Thyroid gland (tissue), 4 donors: ENCODE data around the gene CREBL2. TPM values are rescaled to one million over a fixed set of nuclear protein-coding genes. Genes with fewer than 3 reads are reported as not detected.
"Not testable (repeated sequence)": the region's sequence is repeated elsewhere in the genome, so short reads cannot be mapped to it uniquely, and the experiment has no call there.

Experiments used
- DNase-seq, 2 donors: peaks; one replicate each; pipeline ENCODE4 v3.0.0-alpha.2; 2019
- H3K27ac ChIP-seq, 3 donors: fragments of 200-600 bp; sonication (generic); 1 replicate in 2 of 3; 2 replicates in 1 of 3; pipeline ENCODE4 v1.5.1; 2016 to 2019; ENCODE audit warnings: mild to moderate bottlenecking in 1 of 3, moderate library complexity in 1 of 3
- H3K27me3 ChIP-seq: fragments of 200-600 bp; sonication (generic); one replicate; pipeline ENCODE4 v1.5.1; 2019
- H3K36me3 ChIP-seq, 2 donors: fragments of 200-600 bp; sonication (generic); one replicate each; pipeline ENCODE4 v1.5.1; 2016 to 2019
- H3K4me1 ChIP-seq, 2 donors: fragments of 200-600 bp; sonication (generic); one replicate each; pipeline ENCODE4 v1.5.1; 2017 to 2019
- H3K4me3 ChIP-seq, 3 donors: fragments of 200-600 bp; sonication (generic); replicated peaks in 1 of 3; 1 replicate in 2 of 3; 2 replicates in 1 of 3; pipeline ENCODE4 v1.5.1; 2016; ENCODE audit warnings: mild to moderate bottlenecking in 1 of 3
- H3K9me3 ChIP-seq: fragments of 200-600 bp; sonication (generic); one replicate; pipeline ENCODE4 v1.5.1; 2017
- CTCF ChIP-seq, 6 experiments: fragments of 200-600 bp in 3 of 6; fragments of 450-650 bp in 3 of 6; sonication (generic) in 3 of 6; IDR thresholded peaks; one replicate each; pipeline ENCODE4 v1.5.1; 2016 to 2019; ENCODE audit warnings: antibody characterized with exemption in 6 of 6, mild to moderate bottlenecking in 2 of 6, inconsistent platforms in 1 of 6, moderate library complexity in 1 of 6
- POLR2A ChIP-seq, 2 donors: fragments of 450-650 bp; IDR thresholded peaks; one replicate each; pipeline ENCODE4 v1.6.1; 2017; ENCODE audit warnings: antibody characterized with exemption in 2 of 2, mild to moderate bottlenecking in 2 of 2, moderate library complexity in 1 of 2
- WGBS, 2 donors: methylation state at CpG; one replicate each; pipeline ENCODE4 v1.1.5; 2017; 5-methylcytosine and 5-hydroxymethylcytosine counted together
- intact Hi-C: fragments of 100-400 bp; cut with DNase I; formaldehyde crosslinking; loops from one replicate; pipeline ENCODE4 v1.15.1; 2023
- total RNA-seq, 4 donors: library from RNA; depleted of rRNA; stranded (reverse); fragments of >200 nt; gene quantifications; one replicate each; pipeline ENCODE4 v1.2.3, GENCODE V29; 2016

Gene CREBL2
- total RNA-seq, 4 donors from 2014 or later, result 67.8 to 84.3 (median 74.0) TPM

GRCh38 chr12:12564911-12565310, 46.8 kb upstream of the CREBL2 start:
- WGBS, 2 donors, result 82 to 85% methylated on average over 1 of the region's 1 CpG
- no peak overlapping the region for H3K4me3 ChIP-seq
- no peak for TF ChIP-seq POLR2A (IDR thresholded peaks at IDR 0.05)
- TF ChIP-seq CTCF (IDR thresholded peaks at IDR 0.05), result no peak
- intact Hi-C loops, result loop anchor here (5.0 kb wide), 1 partner anchor 188 kb away; no protein-coding TSS in a partner anchor
- peaks cover 5 to 17% of the 10 kb centered on the region in 2 donors for H3K4me1 ChIP-seq
- no peak overlapping the region for H3K27ac ChIP-seq
- no peak for DNase-seq
- H3K36me3 ChIP-seq, result no peaks in the 10 kb centered on the region
- no peaks in the 10 kb centered on the region for H3K27me3 ChIP-seq
- H3K9me3 ChIP-seq, result no peaks in the 10 kb centered on the region

DNA sequence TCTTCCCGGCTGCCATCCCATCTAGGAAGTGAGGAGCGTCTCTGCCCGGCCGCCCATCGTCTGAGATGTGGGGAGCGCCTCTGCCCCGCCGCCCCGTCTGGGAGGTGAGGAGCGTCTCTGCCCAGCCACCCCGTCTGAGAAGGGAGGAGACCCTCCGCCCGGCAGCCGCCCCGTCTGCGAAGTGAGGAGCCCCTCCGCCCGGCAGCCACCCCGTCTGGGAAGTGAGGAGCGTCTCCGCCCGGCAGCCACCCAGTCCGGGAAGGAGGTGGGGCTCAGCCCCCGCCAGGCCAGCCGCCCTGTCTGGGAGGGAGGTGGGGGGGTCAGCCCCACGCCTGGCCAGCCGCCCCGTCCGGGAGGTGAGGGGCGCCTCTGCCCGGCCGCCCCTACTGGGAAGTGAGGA, 45.7 kb upstream of the CREBL2 start:
- intact Hi-C loops, H3K27ac ChIP-seq, DNase-seq, H3K27me3 ChIP-seq, H3K36me3 ChIP-seq, H3K4me3 ChIP-seq, H3K9me3 ChIP-seq: not testable (repeated sequence)
- no CpG with 5 or more reads among the region's 32 CpGs for WGBS, 2 donors
- H3K4me1 ChIP-seq, result peaks cover 0 to 10% of the 10 kb centered on the region in 2 donors

DNA sequence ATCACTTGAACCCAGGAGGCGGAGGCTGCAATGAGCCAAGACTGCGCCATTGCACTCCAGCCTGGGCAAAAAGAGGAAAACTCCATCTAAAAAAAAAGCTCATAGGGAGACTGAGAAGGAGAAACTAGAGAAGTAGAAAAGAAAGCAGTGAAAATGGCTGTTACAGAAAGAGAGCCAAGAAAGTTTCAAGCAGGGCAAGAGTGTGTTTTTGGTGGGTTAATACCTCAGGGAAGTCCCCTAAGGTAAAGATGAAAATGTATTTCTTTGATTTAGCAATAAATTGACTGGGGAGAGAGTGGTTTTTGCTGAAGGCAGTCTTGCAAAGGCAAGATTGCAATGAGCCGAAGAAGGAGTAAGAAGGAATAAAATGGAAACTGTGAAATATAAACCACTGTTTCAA, 39.0 kb upstream of the CREBL2 start:
- no peak overlapping the region for H3K4me3 ChIP-seq
- DNase-seq, result no peak
- no peaks in the 10 kb centered on the region for H3K9me3 ChIP-seq
- H3K36me3 ChIP-seq, result no peaks in the 10 kb centered on the region
- no peaks in the 10 kb centered on the region for H3K4me1 ChIP-seq
- H3K27ac ChIP-seq, result no peak overlapping the region
- intact Hi-C loops, result no loop called here
- no peaks in the 10 kb centered on the region for H3K27me3 ChIP-seq
- WGBS, 2 donors, result 91 to 97% methylated on average over 3 of the region's 3 CpGs
- TF ChIP-seq CTCF (IDR thresholded peaks at IDR 0.05) (no peak), POLR2A (IDR thresholded peaks at IDR 0.05) (no peak)

DNA sequence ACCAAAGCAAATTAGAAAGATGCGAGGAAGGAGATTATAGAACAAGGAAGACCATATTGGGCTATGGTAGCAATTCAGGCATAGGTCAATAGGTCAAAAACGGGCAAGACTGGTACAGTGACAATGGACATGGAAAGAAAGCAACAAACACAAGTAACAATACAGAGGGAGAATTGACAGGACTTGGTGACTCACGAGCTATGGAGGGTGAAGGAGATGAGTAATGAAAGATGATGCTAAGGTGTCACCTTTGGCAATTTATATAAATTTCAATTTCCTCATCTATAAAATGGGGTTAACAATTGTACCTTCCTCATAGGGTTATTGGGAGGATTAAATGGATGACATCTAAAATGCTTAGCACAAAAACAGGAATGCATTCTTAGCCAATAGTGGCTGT, 33.9 kb upstream of the CREBL2 start:
- intact Hi-C loops, result no loop called here
- H3K36me3 ChIP-seq, result no peaks in the 10 kb centered on the region
- TF ChIP-seq POLR2A (IDR thresholded peaks at IDR 0.05) (no peak), CTCF (IDR thresholded peaks at IDR 0.05) (no peak)
- WGBS, 2 donors, result 86 to 88% methylated on average over 3 of the region's 3 CpGs
- peaks cover 8 to 9% of the 10 kb centered on the region in 2 donors for H3K4me1 ChIP-seq
- H3K27ac ChIP-seq, result no peak overlapping the region
- no peaks in the 10 kb centered on the region for H3K9me3 ChIP-seq
- DNase-seq, result no peak
- H3K4me3 ChIP-seq, result no peak overlapping the region
- H3K27me3 ChIP-seq, result no peaks in the 10 kb centered on the region

- H3K4me3 ChIP-seq, DNase-seq, H3K9me3 ChIP-seq, H3K27me3 ChIP-seq, intact Hi-C loops, H3K36me3 ChIP-seq, H3K27ac ChIP-seq: not testable (repeated sequence)
- H3K4me1 ChIP-seq, result peaks cover 15 to 29% of the 10 kb centered on the region in 2 donors
- WGBS, 2 donors, result 93 to 98% methylated on average over 1 of the region's 1 CpG
Measured at GRCh38 chr12:12580716-12581115, 31.0 kb upstream of the CREBL2 start.

DNA sequence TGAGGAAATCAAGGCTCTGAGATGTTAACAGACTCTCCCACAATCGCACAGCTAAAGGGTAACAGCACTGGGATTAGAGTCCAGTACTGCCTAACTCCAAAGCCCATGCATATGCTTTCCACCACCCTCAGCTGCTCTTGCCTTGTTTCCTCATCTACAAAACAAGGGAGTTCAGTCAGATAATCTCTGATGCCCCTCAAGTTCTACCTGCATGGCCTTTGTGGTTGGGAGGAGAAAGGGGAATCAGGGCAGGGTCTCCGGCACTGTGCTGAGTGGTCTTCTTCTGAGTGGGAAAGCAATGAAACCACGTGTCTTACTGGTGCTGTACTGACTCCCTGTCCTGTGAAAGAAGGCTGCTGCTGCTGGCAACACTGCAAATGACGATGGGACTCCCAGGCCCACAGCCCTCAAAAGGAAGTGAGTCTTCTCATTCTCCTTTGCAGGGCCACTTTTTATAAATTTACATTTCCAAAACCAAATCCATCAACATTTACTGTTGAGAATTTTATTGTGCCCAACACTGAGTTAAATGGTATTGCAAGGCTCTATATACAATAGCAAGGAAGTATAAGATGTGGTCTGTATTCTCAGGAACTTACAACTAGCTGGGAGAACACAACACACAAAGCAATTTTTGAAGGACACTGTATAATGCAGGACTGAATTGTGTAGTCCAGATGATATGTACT, 29.3 kb upstream of the CREBL2 start:
- TF ChIP-seq CTCF (IDR thresholded peaks at IDR 0.05) (no peak), POLR2A (IDR thresholded peaks at IDR 0.05) (no peak)
- intact Hi-C loops, result no loop called here
- no peaks in the 10 kb centered on the region for H3K36me3 ChIP-seq
- H3K4me3 ChIP-seq, result no peak overlapping the region
- WGBS, 2 donors, result 90 to 93% methylated on average over 4 of the region's 4 CpGs
- no peaks in the 10 kb centered on the region for H3K27me3 ChIP-seq
- peaks cover 15 to 32% of the 10 kb centered on the region in 2 donors for H3K4me1 ChIP-seq
- peak overlapping the region; percentile 46 to 86 (median 68) for H3K27ac ChIP-seq
- DNase-seq, result no peak
- H3K9me3 ChIP-seq, result no peaks in the 10 kb centered on the region
